ENCODE results near the gene TEX54.

DNA sequence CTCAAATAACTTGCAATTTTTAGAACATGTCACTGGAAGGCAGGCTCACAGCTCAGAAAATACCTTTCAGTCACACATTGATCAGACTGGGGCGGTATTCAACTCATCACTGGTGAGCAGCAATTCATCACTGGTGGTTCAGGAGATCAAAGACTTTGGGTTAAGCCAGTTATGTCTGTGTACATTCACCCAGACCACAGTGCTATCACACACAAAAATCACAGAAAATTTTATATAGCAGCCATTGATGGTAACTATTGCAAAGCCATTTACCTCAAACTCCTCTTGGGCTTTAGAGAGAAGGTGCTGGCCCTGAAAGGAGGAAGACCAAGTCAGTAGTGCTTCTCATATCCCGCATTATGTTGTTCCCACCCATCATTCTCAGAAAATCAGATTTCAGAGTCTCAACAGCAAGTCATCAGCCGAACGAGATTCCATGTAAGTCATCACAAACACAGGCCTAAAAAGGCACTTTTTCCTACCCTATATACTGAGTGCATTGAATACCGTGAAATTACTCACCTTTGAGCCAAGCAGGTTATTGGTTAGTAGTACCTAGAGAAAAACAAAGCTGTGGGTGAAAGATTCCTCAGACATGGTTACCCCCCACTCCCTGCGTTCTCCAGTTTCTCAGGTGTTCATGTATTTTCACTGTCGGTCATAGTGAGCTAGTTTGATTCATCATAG lies 20.8 kb upstream of the TEX54 start:
- TF ChIP-seq SMC3 (IDR thresholded peaks at IDR 0.05; ENCODE audit: low read depth, low read length): no peak
- TF ChIP-seq, protein P1, sequence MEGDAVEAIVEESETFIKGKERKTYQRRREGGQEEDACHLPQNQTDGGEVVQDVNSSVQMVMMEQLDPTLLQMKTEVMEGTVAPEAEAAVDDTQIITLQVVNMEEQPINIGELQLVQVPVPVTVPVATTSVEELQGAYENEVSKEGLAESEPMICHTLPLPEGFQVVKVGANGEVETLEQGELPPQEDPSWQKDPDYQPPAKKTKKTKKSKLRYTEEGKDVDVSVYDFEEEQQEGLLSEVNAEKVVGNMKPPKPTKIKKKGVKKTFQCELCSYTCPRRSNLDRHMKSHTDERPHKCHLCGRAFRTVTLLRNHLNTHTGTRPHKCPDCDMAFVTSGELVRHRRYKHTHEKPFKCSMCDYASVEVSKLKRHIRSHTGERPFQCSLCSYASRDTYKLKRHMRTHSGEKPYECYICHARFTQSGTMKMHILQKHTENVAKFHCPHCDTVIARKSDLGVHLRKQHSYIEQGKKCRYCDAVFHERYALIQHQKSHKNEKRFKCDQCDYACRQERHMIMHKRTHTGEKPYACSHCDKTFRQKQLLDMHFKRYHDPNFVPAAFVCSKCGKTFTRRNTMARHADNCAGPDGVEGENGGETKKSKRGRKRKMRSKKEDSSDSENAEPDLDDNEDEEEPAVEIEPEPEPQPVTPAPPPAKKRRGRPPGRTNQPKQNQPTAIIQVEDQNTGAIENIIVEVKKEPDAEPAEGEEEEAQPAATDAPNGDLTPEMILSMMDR (conservative IDR thresholded peaks at IDR 0.05; ENCODE audit: low read depth, low read length): no peak
- TF ChIP-seq RFX5 (IDR thresholded peaks at IDR 0.05; ENCODE audit: low read depth, low read length): no peak
- TF ChIP-seq, protein P2, sequence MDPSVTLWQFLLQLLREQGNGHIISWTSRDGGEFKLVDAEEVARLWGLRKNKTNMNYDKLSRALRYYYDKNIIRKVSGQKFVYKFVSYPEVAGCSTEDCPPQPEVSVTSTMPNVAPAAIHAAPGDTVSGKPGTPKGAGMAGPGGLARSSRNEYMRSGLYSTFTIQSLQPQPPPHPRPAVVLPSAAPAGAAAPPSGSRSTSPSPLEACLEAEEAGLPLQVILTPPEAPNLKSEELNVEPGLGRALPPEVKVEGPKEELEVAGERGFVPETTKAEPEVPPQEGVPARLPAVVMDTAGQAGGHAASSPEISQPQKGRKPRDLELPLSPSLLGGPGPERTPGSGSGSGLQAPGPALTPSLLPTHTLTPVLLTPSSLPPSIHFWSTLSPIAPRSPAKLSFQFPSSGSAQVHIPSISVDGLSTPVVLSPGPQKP (IDR thresholded peaks at IDR 0.05; ENCODE audit: borderline replicate concordance, low read depth, low read length): no peak
- no peak for TF ChIP-seq CEBPB (IDR thresholded peaks at IDR 0.05; ENCODE audit: low read depth, low read length)
- TF ChIP-seq POLR2A (IDR thresholded peaks at IDR 0.05; ENCODE audit: low read depth, low read length): no peak
- TF ChIP-seq RAD21 (IDR thresholded peaks at IDR 0.05; ENCODE audit: low read length): no peak
- TF ChIP-seq BHLHE40 (IDR thresholded peaks at IDR 0.05; ENCODE audit: low read depth, low read length): no peak
- TF ChIP-seq MXI1 (IDR thresholded peaks at IDR 0.05; ENCODE audit: borderline replicate concordance, low read depth, low read length): no peak
- TF ChIP-seq CHD1 (IDR thresholded peaks at IDR 0.05; ENCODE audit: low read depth, low read length): no peak
- TF ChIP-seq MAZ (IDR thresholded peaks at IDR 0.05; ENCODE audit: borderline replicate concordance, low read depth, low read length): no peak
